HuH-7 (cell line): ENCODE measurements around the gene TMEM163.

Experiments
- DNase-seq: peaks from one replicate; pipeline ENCODE4 v3.0.0; 2011; ENCODE audit warnings: low spot score

Gene TMEM163

GRCh38 chr2:134433469-134433868 lies 285.3 kb downstream of the TMEM163 start:
- DNase-seq, result no peak

- DNase-seq, result peak; percentile 51
Measured at GRCh38 chr2:134432435-134432883, 286.3 kb downstream of the TMEM163 start.

GRCh38 chr2:134431838-134432434 lies 286.9 kb downstream of the TMEM163 start:
- no peak for DNase-seq

- no peak for DNase-seq
Measured at GRCh38 chr2:134429886-134430285, 288.9 kb downstream of the TMEM163 start.

- no peak for DNase-seq
Measured at GRCh38 chr2:134426721-134427120, 292.1 kb downstream of the TMEM163 start.

GRCh38 chr2:134425724-134426496 lies 292.9 kb downstream of the TMEM163 start:
- no peak for DNase-seq

- no peak for DNase-seq
Measured at GRCh38 chr2:134421556-134422328, 297.1 kb downstream of the TMEM163 start.

GRCh38 chr2:134420920-134421319 lies 297.9 kb downstream of the TMEM163 start:
- DNase-seq, result no peak

- no peak for DNase-seq
Measured at GRCh38 chr2:134420259-134420658, 298.5 kb downstream of the TMEM163 start.

- no peak for DNase-seq
Measured at GRCh38 chr2:134417968-134418582, 300.7 kb downstream of the TMEM163 start.

- no peak for DNase-seq
Measured at GRCh38 chr2:134416637-134417036, 302.2 kb downstream of the TMEM163 start.

- no peak for DNase-seq
Measured at GRCh38 chr2:134416018-134416417, 302.8 kb downstream of the TMEM163 start.

- DNase-seq, result no peak
Measured at GRCh38 chr2:134413912-134414311, 304.9 kb downstream of the TMEM163 start.

GRCh38 chr2:134413430-134413829 lies 305.4 kb downstream of the TMEM163 start:
- no peak for DNase-seq

GRCh38 chr2:134412639-134412999 lies 306.2 kb downstream of the TMEM163 start:
- DNase-seq, result no peak

GRCh38 chr2:134411828-134412638 lies 306.8 kb downstream of the TMEM163 start:
- DNase-seq, result peak; percentile 58

- no peak for DNase-seq
Measured at GRCh38 chr2:134411279-134411827, 307.4 kb downstream of the TMEM163 start.

- no peak for DNase-seq
Measured at GRCh38 chr2:134410831-134411231, 308.0 kb downstream of the TMEM163 start.

GRCh38 chr2:134410006-134410405 lies 308.8 kb downstream of the TMEM163 start:
- DNase-seq, result no peak

GRCh38 chr2:134408791-134409190 lies 310.0 kb downstream of the TMEM163 start:
- no peak for DNase-seq

GRCh38 chr2:134408386-134408785 lies 310.4 kb downstream of the TMEM163 start:
- no peak for DNase-seq
